ENCODE results near the gene SCNM1.

SCNM1 gene

GRCh38 chr1:151167116-151167515 is 1.2 kb downstream of the SCNM1 start:
- no peak overlapping the region; the same call in 1 of the 2 replicates for H3K27ac ChIP-seq (replicated peaks)
- H3K4me3 ChIP-seq (replicated peaks; ENCODE audit: insufficient read depth, low read length): peak overlapping the region; percentile 75
- no peak for DNase-seq (ENCODE audit: low read depth in 1 of 2, low spot score in 1 of 2)
- H3K27me3 ChIP-seq (ENCODE audit: insufficient read depth, poor library complexity, severe bottlenecking): no peaks in the 10 kb centered on the region
- TF ChIP-seq POLR2AphosphoS5 (IDR thresholded peaks at IDR 0.05; ENCODE audit: low read depth) (no peak), CTCF (IDR thresholded peaks at IDR 0.05; ENCODE audit: insufficient read depth, low read length) (no peak), REST (IDR thresholded peaks at IDR 0.05; ENCODE audit: insufficient replicate concordance, low read depth) (no peak), SPI1 (IDR thresholded peaks at IDR 0.05; ENCODE audit: borderline replicate concordance, low read depth) (no peak), GABPA (IDR thresholded peaks at IDR 0.05; ENCODE audit: low read depth) (no peak)

- no peak for TF ChIP-seq CTCF (IDR thresholded peaks at IDR 0.05; ENCODE audit: insufficient read depth, low read length)
- TF ChIP-seq POLR2AphosphoS5 (IDR thresholded peaks at IDR 0.05; ENCODE audit: low read depth): no peak
- TF ChIP-seq SPI1 (IDR thresholded peaks at IDR 0.05; ENCODE audit: borderline replicate concordance, low read depth): no peak
- no peak for TF ChIP-seq GABPA (IDR thresholded peaks at IDR 0.05; ENCODE audit: low read depth)
- no peak for TF ChIP-seq REST (IDR thresholded peaks at IDR 0.05; ENCODE audit: insufficient replicate concordance, low read depth)
- no peak for DNase-seq (ENCODE audit: low read depth in 1 of 2, low spot score in 1 of 2)
- Histone ChIP-seq H3K27ac (replicated peaks) (no peak overlapping the region), H3K27me3 (ENCODE audit: insufficient read depth, poor library complexity, severe bottlenecking) (no peaks in the 10 kb centered on the region), H3K4me3 (replicated peaks; ENCODE audit: insufficient read depth, low read length) (no peak overlapping the region)
Observed at GRCh38 chr1:151171190-151171589, 5.2 kb downstream of the SCNM1 start.

GRCh38 chr1:151175041-151175741 is 9.2 kb downstream of the SCNM1 start:
- H3K27me3 ChIP-seq (ENCODE audit: insufficient read depth, poor library complexity, severe bottlenecking): no peaks in the 10 kb centered on the region
- H3K27ac ChIP-seq (replicated peaks): no peak overlapping the region
- no peak for DNase-seq (ENCODE audit: low read depth in 1 of 2, low spot score in 1 of 2)
- H3K4me3 ChIP-seq (replicated peaks; ENCODE audit: insufficient read depth, low read length): no peak overlapping the region
- TF ChIP-seq CTCF (IDR thresholded peaks at IDR 0.05; ENCODE audit: insufficient read depth, low read length) (no peak), REST (IDR thresholded peaks at IDR 0.05; ENCODE audit: insufficient replicate concordance, low read depth) (no peak), GABPA (IDR thresholded peaks at IDR 0.05; ENCODE audit: low read depth) (no peak), POLR2AphosphoS5 (IDR thresholded peaks at IDR 0.05; ENCODE audit: low read depth) (no peak), SPI1 (IDR thresholded peaks at IDR 0.05; ENCODE audit: borderline replicate concordance, low read depth) (no peak)

Measured in HL-60 (cell line).